PFSK-1 (cell line): ENCODE measurements around the gene CTRL.

ENCODE experiments used
- POLR2AphosphoS5 ChIP-seq: IDR thresholded peaks from 2 replicates; pipeline ENCODE4 v1.6.1; 2012; ENCODE audit warnings: low read depth, mild to moderate bottlenecking, control low read depth, low read length, moderate library complexity
- SIN3A ChIP-seq: IDR thresholded peaks from 2 replicates; pipeline ENCODE4 v1.6.1; 2012; ENCODE audit warnings: mild to moderate bottlenecking, low read length, moderate library complexity, borderline replicate concordance; ENCODE audit not compliant: insufficient read depth

- TF ChIP-seq POLR2AphosphoS5 (no peak), SIN3A (no peak)
Observed at GRCh38 chr16:67977469-67978227, 46.0 kb upstream of the CTRL start.
